Uterus (tissue), 2 donors: Measurements from ENCODE around the gene MLLT10.

Source experiments
- POLR2A ChIP-seq, 2 donors: fragments of 450-650 bp; IDR thresholded peaks; one replicate each; pipeline ENCODE4 v1.6.1; 2016; ENCODE audit warnings: antibody characterized with exemption in 2 of 2, mild to moderate bottlenecking in 1 of 2, moderate library complexity in 1 of 2
- TF ChIP-seq, protein P1 (sequence below), 4 experiments: fragments of 200-600 bp in 2 of 4; fragments of 450-650 bp in 2 of 4; sonication (generic) in 2 of 4; IDR thresholded peaks; one replicate each; pipeline ENCODE4 v1.5.1; 2016 to 2019; ENCODE audit warnings: antibody characterized with exemption in 4 of 4, mild to moderate bottlenecking in 2 of 4, moderate library complexity in 1 of 4

DNA sequence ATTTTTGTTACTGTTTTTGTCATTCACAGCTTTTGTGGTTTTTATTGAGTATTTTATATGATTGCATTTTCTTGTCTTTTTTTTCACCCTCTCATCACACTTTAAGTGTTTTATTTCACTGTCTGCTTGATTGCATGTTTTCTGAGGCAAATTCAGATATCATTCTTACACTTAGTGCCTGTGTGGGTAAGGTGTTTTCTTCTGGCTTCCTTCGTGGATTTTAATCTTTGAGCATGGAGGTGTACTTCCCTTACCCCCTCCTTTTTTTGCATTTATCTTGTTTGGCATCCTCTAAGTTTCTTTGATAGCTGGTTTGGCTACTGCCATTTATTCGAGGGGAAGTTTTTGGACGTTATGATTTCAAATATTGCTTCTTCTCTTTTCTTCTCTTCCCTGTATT, 127.9 kb downstream of the MLLT10 start:
- TF ChIP-seq, protein P1, sequence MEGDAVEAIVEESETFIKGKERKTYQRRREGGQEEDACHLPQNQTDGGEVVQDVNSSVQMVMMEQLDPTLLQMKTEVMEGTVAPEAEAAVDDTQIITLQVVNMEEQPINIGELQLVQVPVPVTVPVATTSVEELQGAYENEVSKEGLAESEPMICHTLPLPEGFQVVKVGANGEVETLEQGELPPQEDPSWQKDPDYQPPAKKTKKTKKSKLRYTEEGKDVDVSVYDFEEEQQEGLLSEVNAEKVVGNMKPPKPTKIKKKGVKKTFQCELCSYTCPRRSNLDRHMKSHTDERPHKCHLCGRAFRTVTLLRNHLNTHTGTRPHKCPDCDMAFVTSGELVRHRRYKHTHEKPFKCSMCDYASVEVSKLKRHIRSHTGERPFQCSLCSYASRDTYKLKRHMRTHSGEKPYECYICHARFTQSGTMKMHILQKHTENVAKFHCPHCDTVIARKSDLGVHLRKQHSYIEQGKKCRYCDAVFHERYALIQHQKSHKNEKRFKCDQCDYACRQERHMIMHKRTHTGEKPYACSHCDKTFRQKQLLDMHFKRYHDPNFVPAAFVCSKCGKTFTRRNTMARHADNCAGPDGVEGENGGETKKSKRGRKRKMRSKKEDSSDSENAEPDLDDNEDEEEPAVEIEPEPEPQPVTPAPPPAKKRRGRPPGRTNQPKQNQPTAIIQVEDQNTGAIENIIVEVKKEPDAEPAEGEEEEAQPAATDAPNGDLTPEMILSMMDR (IDR thresholded peaks at IDR 0.05) = no peak
- TF ChIP-seq POLR2A (IDR thresholded peaks at IDR 0.05) = no peak
